Measurements from ENCODE around the gene PODN. TPM values are rescaled to one million over a fixed set of nuclear protein-coding genes. Genes with fewer than 3 reads are reported as not detected.

The PODN gene
- total RNA-seq, 1 experiment from 2014 or later: not detected

DNA sequence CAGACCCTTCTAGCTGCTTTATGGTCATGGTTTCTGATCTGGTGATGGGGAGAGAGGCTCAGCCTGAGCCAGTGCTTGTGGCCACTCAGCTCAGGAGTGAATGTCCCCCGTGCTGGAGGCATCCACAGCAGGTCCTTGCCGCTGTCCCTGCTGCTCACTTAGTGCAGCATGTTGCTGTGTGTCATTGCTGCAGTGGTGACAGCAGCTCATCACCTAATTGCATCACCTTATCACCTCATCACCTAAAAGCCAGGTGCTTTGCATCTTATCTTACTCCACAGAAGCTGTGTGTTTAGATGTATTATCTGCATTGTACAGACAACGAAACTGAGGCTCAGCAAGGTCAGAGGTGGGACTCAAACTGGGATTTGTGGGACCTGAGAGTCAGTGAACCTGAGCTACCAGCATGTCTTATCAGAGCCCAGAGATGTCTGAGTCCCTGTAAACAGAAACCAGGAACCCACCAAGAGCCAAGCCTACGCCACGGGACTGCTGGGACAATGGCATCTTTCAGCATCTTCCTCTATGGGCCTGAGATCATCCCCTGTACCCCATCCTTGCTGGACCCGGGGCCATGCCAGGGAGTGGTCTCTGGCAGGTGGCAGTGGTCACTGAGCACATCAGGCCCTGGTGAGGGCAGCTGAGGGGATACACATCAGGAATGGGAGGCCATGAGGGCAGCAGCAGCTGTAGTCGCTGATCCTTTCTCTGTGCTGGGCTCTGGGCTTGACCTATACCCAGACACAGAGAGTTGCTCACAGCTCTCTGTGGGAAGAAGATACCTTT is 6.5 kb downstream of the PODN start:
- POLR2A ChIA-PET (ENCODE audit: unreplicated experiment): interaction anchor here (0.5 kb wide), 1 partner anchor 53 kb away, joined by 4 read pairs; no protein-coding TSS in a partner anchor
- CTCF ChIA-PET: interaction anchor here (0.6 kb wide), 1 partner anchor 15 kb away, joined by 4 read pairs; no protein-coding TSS in a partner anchor
- no TSS peak for BruUV-seq (replicated peaks)

DNA sequence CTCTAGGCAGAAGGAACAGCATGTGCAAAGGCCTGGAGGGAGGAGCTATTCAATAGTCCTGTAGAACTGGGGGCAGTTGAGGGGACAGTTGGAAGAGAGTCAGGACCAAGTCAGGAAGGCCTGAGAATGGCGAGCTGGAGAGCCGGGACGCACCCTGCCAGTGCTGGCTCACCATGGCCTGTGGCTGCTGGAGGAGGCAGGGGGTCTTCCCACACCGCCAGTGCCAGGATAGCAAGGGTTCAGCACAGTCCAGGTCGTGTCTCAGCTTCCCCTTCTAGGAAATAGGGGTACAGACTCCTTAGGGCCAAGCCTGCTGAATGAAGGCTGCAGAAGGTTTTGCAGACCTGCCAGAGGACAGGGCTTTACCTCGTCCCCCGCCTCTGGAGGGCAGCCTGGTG is 7.3 kb downstream of the PODN start:
- Histone ChIP-seq H3K4me2 (no peak overlapping the region), H3F3A (ENCODE audit: insufficient read depth, low read depth) (no peaks in the 10 kb centered on the region), H3K27me3 (ENCODE audit: insufficient read depth, low read depth) (no peaks in the 10 kb centered on the region), H2AFZ (no peak overlapping the region), H3K36me3 (ENCODE audit: low read depth) (no peaks in the 10 kb centered on the region), H4K20me1 (ENCODE audit: insufficient read depth) (no peaks in the 10 kb centered on the region), H3K4me3 (no peak overlapping the region), H3K79me2 (ENCODE audit: low read depth) (no peaks in the 10 kb centered on the region), H3K9me2 (ENCODE audit: insufficient read depth) (no peaks in the 10 kb centered on the region), H3K9me3 (ENCODE audit: insufficient read depth, low read depth) (no peaks in the 10 kb centered on the region), H3K4me1 (replicated peaks; ENCODE audit: insufficient read depth) (no peaks in the 10 kb centered on the region), H3K27ac (no peak overlapping the region)
- CTCF ChIA-PET: no interaction called here
- no peak for DNase-seq
- BruUV-seq (replicated peaks): no TSS peak
- TF ChIP-seq, protein P1, sequence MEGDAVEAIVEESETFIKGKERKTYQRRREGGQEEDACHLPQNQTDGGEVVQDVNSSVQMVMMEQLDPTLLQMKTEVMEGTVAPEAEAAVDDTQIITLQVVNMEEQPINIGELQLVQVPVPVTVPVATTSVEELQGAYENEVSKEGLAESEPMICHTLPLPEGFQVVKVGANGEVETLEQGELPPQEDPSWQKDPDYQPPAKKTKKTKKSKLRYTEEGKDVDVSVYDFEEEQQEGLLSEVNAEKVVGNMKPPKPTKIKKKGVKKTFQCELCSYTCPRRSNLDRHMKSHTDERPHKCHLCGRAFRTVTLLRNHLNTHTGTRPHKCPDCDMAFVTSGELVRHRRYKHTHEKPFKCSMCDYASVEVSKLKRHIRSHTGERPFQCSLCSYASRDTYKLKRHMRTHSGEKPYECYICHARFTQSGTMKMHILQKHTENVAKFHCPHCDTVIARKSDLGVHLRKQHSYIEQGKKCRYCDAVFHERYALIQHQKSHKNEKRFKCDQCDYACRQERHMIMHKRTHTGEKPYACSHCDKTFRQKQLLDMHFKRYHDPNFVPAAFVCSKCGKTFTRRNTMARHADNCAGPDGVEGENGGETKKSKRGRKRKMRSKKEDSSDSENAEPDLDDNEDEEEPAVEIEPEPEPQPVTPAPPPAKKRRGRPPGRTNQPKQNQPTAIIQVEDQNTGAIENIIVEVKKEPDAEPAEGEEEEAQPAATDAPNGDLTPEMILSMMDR (conservative IDR thresholded peaks at IDR 0.05): no peak
- TF ChIP-seq EZH2 (IDR thresholded peaks at IDR 0.05; ENCODE audit: low read depth): no peak
- POLR2A ChIA-PET (ENCODE audit: unreplicated experiment): interaction anchor here (0.5 kb wide), 1 partner anchor 16 kb away, joined by 3 read pairs; no protein-coding TSS in a partner anchor
- intact Hi-C loops (cut with micrococcal nuclease; ENCODE audit: unreplicated experiment): no loop called here

More for the DNA sequence above, 6.5 kb downstream of the PODN start:
- no peaks in the 10 kb centered on the region for H3K36me3 ChIP-seq (ENCODE audit: low read depth)
- H3K4me3 ChIP-seq: no peak overlapping the region
- H3F3A ChIP-seq (ENCODE audit: insufficient read depth, low read depth): no peaks in the 10 kb centered on the region
- no peak for DNase-seq
- intact Hi-C loops (cut with micrococcal nuclease; ENCODE audit: unreplicated experiment): no loop called here
- no peak overlapping the region for H2AFZ ChIP-seq
- H3K27me3 ChIP-seq (ENCODE audit: insufficient read depth, low read depth): no peaks in the 10 kb centered on the region
- TF ChIP-seq EZH2 (IDR thresholded peaks at IDR 0.05; ENCODE audit: low read depth): no peak
- TF ChIP-seq, protein P1 (conservative IDR thresholded peaks at IDR 0.05): no peak
- H3K9me2 ChIP-seq (ENCODE audit: insufficient read depth): no peaks in the 10 kb centered on the region
- H3K27ac ChIP-seq: no peak overlapping the region
- no peaks in the 10 kb centered on the region for H3K79me2 ChIP-seq (ENCODE audit: low read depth)
- no peaks in the 10 kb centered on the region for H4K20me1 ChIP-seq (ENCODE audit: insufficient read depth)
- no peaks in the 10 kb centered on the region for H3K9me3 ChIP-seq (ENCODE audit: insufficient read depth, low read depth)
- H3K4me1 ChIP-seq (replicated peaks; ENCODE audit: insufficient read depth): no peaks in the 10 kb centered on the region
- no peak overlapping the region for H3K4me2 ChIP-seq

DNA sequence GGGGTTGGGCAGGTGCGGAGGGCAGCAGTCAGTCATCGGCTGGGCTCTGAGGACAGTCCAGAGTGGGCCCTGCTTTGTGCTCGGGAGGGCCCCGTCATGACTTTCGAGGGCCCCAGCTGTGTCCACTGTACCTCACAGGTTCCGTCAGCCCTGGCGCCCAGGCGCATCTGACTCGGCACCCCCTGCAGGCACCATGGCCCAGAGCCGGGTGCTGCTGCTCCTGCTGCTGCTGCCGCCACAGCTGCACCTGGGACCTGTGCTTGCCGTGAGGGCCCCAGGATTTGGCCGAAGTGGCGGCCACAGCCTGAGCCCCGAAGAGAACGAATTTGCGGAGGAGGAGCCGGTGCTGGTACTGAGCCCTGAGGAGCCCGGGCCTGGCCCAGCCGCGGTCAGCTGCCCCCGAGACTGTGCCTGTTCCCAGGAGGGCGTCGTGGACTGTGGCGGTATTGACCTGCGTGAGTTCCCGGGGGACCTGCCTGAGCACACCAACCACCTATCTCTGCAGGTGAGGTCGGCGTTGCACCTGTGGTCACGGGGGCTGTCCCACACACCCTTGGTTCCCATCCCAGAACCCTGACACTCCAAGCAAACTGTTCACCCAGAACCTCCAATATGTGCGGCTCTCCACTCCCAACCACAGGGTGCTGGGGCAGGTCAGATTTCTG is 7.8 kb downstream of the PODN start:
- no peak overlapping the region for H2AFZ ChIP-seq
- TF ChIP-seq EZH2 (IDR thresholded peaks at IDR 0.05; ENCODE audit: low read depth): no peak
- TF ChIP-seq, protein P1 (conservative IDR thresholded peaks at IDR 0.05): no peak
- H3K4me1 ChIP-seq (replicated peaks; ENCODE audit: insufficient read depth): no peaks in the 10 kb centered on the region
- no peaks in the 10 kb centered on the region for H3K79me2 ChIP-seq (ENCODE audit: low read depth)
- H3K4me3 ChIP-seq: no peak overlapping the region
- H3K27ac ChIP-seq: no peak overlapping the region
- no peaks in the 10 kb centered on the region for H4K20me1 ChIP-seq (ENCODE audit: insufficient read depth)
- no peaks in the 10 kb centered on the region for H3K9me3 ChIP-seq (ENCODE audit: insufficient read depth, low read depth)
- H3K9me2 ChIP-seq (ENCODE audit: insufficient read depth): no peaks in the 10 kb centered on the region
- no peak overlapping the region for H3K4me2 ChIP-seq
- DNase-seq: no peak
- no peaks in the 10 kb centered on the region for H3F3A ChIP-seq (ENCODE audit: insufficient read depth, low read depth)
- ChIA-PET CTCF (no interaction called here), POLR2A (ENCODE audit: unreplicated experiment) (interaction anchor here (0.5 kb wide), 1 partner anchor 17 kb away, joined by 3 read pairs; no protein-coding TSS in a partner anchor)
- BruUV-seq (replicated peaks): no TSS peak
- no peaks in the 10 kb centered on the region for H3K36me3 ChIP-seq (ENCODE audit: low read depth)
- intact Hi-C loops (cut with micrococcal nuclease; ENCODE audit: unreplicated experiment): no loop called here
- no peaks in the 10 kb centered on the region for H3K27me3 ChIP-seq (ENCODE audit: insufficient read depth, low read depth)
